ENCODE results near the gene TCF3. TPM values are rescaled to one million over a fixed set of nuclear protein-coding genes. Genes with fewer than 3 reads are reported as not detected.

Gene TCF3
- total RNA-seq, 4 donors from 2014 or later: 23.4 to 299 (median 37.3) TPM

GRCh38 chr19:1661995-1662394 is 9.6 kb upstream of the TCF3 start:
- WGBS, 2 donors: 90 to 95% methylated on average over 4 of the region's 4 CpGs
- no peaks in the 10 kb centered on the region for H3K4me1 ChIP-seq
- TF ChIP-seq EP300 (IDR thresholded peaks at IDR 0.05) (no peak), CTCF (IDR thresholded peaks at IDR 0.05) (no peak), POLR2A (IDR thresholded peaks at IDR 0.05) (no peak)
- H3K36me3 ChIP-seq: no peaks in the 10 kb centered on the region
- peaks cover 0 to 46% of the 10 kb centered on the region in 2 donors for H3K27me3 ChIP-seq
- no peak overlapping the region for H3K4me3 ChIP-seq
- H3K9me3 ChIP-seq: no peaks in the 10 kb centered on the region
- no peak for DNase-seq (ENCODE audit: low spot score in 2 of 2)
- no peak overlapping the region for H3K27ac ChIP-seq

GRCh38 chr19:1659084-1659427 is 6.6 kb upstream of the TCF3 start:
- WGBS, 2 donors: 72 to 80% methylated on average over 4 of the region's 4 CpGs
- no peaks in the 10 kb centered on the region for H3K36me3 ChIP-seq
- TF ChIP-seq EP300 (IDR thresholded peaks at IDR 0.05) (no peak), CTCF (IDR thresholded peaks at IDR 0.05) (no peak), POLR2A (IDR thresholded peaks at IDR 0.05) (no peak)

GRCh38 chr19:1658150-1659083 is 6.0 kb upstream of the TCF3 start:
- no peaks in the 10 kb centered on the region for H3K9me3 ChIP-seq
- no peak for TF ChIP-seq EP300 (IDR thresholded peaks at IDR 0.05)
- TF ChIP-seq CTCF (IDR thresholded peaks at IDR 0.05): no peak
- TF ChIP-seq POLR2A (IDR thresholded peaks at IDR 0.05): no peak
- H3K4me3 ChIP-seq: no peak overlapping the region
- peaks cover 0 to 7% (median 2%) of the 10 kb centered on the region in 4 donors for H3K4me1 ChIP-seq
- WGBS, 2 donors: 53 to 61% methylated on average over 30 to 33 of the region's 33 CpGs
- DNase-seq (ENCODE audit: low spot score in 2 of 2): no peak
- H3K36me3 ChIP-seq: no peaks in the 10 kb centered on the region
- H3K27me3 ChIP-seq: peaks cover 0 to 21% of the 10 kb centered on the region in 2 donors
- H3K27ac ChIP-seq: no peak overlapping the region

More at GRCh38 chr19:1659084-1659427, 6.6 kb upstream of the TCF3 start:
- DNase-seq (ENCODE audit: low spot score in 2 of 2): no peak
- Histone ChIP-seq H3K27me3 (peaks cover 0 to 27% of the 10 kb centered on the region in 2 donors), H3K9me3 (no peaks in the 10 kb centered on the region), H3K4me3 (no peak overlapping the region), H3K4me1 (peaks cover 0 to under 1% (median 0%) of the 10 kb centered on the region in 4 donors), H3K27ac (no peak overlapping the region)

- TF ChIP-seq EP300 (IDR thresholded peaks at IDR 0.05): no peak
- TF ChIP-seq POLR2A (IDR thresholded peaks at IDR 0.05): no peak
- TF ChIP-seq CTCF (IDR thresholded peaks at IDR 0.05): no peak
- no peak for DNase-seq (ENCODE audit: low spot score in 2 of 2)
- no peaks in the 10 kb centered on the region for H3K9me3 ChIP-seq
- H3K4me3 ChIP-seq: no peak overlapping the region
- peaks cover 0 to 9% (median 3%) of the 10 kb centered on the region in 4 donors for H3K4me1 ChIP-seq
- WGBS, 2 donors: 58 to 73% methylated on average over 8 to 14 of the region's 17 CpGs
- no peaks in the 10 kb centered on the region for H3K36me3 ChIP-seq
- H3K27ac ChIP-seq: no peak overlapping the region
- peaks cover 0 to 20% of the 10 kb centered on the region in 2 donors for H3K27me3 ChIP-seq
Measured at GRCh38 chr19:1657746-1658145, 5.3 kb upstream of the TCF3 start.

GRCh38 chr19:1656988-1657536 is 4.6 kb upstream of the TCF3 start:
- Histone ChIP-seq H3K4me3 (no peak overlapping the region), H3K27me3 (peaks cover 0 to 16% of the 10 kb centered on the region in 2 donors), H3K27ac (no peak overlapping the region), H3K9me3 (no peaks in the 10 kb centered on the region), H3K4me1 (peaks cover 0 to 9% (median 3%) of the 10 kb centered on the region in 4 donors), H3K36me3 (no peaks in the 10 kb centered on the region)
- TF ChIP-seq POLR2A (IDR thresholded peaks at IDR 0.05): no peak
- TF ChIP-seq EP300 (IDR thresholded peaks at IDR 0.05): no peak
- WGBS, 2 donors: 81 to 84% methylated on average over 7 to 8 of the region's 8 CpGs
- no peak for DNase-seq (ENCODE audit: low spot score in 2 of 2)

Measured in tibial nerve (tissue), 4 donors.